HG02623 (cell line): ENCODE results near the gene COG2.
"Not testable (repeated sequence)": the region's sequence is repeated elsewhere in the genome, so short reads cannot be mapped to it uniquely, and the experiment has no call there.

ENCODE experiments used
- ATAC-seq: cut with Tn5 transposase; IDR thresholded peaks from one replicate; pipeline ENCODE4 v1.9.1; 2021; ENCODE audit warnings: moderate library complexity; ENCODE audit not compliant: unreplicated experiment

Gene COG2

DNA sequence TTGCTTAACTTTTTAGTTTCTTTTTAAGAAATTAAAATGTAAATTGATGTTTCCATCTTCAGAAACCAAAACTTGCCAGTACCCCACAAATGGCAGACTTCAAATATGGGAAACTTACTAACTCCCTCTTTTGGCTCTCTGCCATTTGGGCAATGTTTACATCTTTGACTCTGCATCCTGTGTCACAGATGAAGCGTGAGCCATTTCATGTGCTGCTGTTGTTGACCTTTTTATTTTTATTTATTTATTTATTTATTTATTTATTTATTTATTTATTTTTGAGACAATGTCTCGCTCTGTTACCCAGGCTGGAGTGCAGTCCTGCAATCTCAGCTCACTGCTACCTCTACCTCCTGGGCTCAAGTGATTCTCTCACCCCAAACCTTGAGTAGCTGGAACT lies 16.0 kb upstream of the COG2 start:
- ATAC-seq = no peak

DNA sequence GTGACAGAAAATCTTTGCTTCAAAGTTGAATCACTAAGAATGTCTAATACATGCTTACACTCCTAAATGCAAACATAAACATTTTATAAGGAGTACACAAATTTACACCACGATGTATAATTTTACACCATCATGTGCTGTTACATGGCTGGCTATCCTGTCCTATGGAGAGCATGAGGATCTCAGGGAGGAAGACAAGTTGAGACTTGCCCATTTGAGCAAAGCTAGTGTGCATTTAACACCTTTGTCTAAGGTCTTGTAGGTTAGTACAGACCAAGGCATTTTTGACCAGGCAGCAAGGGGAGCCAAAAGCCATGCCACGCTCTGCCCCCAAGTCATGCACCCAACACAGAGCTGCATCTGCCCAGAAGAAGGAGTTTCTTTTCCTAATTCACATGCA lies 14.5 kb upstream of the COG2 start:
- ATAC-seq = no peak

DNA sequence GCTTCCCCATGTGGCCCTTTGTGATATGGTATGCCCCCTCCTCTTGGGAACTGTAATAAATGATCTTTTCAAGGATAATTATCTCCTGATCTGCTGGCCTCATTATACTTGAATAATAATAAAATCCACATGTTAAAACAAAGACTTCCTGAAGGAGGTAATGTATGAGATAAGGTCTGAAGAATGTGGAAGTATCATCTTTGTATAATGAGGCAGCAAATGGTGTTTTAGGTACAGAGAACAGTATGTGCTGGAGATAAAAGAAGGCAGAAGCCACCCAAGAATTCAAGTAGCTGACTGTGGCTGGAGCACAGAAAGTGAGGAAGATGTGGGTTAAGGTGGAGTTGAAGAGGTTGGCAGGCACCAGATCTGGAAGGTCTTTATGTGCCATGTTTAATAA lies 12.8 kb upstream of the COG2 start:
- ATAC-seq = no peak

DNA sequence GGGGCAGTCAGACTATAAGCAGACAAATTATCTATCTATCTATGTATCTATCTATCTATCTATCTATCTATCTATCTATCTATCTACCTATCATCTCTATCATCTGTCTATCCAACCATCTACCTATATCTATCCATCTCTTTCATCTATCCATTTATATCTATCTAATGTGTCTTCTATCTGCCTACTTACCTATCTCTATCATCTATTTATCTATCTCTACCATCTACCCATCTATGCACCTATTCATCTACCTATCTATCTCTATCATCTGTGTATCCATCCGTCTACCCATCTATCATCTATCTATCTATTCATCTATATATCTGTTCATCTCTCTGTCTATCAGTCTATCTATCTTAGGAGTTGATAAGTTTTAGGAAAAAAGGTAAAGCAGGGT lies 10.8 kb upstream of the COG2 start:
- no peak for ATAC-seq

DNA sequence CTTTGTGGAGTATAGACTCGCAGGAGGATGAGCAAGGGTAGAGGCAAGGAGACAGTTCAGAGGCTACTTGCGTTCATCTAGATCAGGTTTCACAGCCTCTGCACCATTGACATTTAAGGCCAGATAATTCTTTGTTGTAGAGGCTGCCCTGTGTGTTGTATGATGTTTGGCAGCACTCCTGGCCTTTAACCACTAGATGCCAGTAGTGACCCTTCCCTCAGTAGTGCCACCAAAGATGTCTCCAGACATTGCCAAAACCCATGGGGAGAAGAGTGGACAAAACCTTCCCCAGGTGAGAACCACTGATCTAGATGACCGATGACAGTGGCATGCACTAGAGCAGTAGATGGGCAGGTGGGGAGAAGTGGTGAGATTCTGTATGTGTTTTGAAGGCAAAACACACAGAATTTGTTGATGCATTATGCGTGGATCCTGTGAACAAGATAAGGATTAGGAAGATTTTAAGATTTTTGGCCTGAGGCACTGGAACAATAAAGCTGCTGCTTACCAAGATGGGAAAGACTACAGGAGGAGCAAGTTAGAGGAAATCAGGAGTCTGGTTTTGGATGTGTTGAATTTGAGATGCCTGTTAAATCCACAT lies 9.9 kb upstream of the COG2 start:
- no peak for ATAC-seq

DNA sequence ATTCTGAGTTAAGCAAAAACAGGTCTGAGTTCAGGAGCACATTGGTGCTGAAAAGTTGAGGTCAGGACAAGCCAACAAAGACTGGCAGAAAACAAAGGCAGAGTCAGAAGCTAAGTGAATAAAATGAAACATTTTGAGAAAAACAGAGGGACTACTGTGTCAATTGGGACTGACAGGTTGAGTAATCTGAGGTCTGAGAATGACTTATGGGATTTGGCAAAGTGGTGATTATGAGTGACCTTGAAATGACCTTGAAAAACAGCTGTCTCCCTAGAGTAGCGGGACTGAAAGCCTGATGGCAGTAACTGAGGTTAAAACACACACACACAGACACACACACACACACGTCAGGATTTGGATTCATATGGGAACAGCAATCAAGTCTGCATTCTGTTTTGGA lies 8.8 kb upstream of the COG2 start:
- no peak for ATAC-seq

DNA sequence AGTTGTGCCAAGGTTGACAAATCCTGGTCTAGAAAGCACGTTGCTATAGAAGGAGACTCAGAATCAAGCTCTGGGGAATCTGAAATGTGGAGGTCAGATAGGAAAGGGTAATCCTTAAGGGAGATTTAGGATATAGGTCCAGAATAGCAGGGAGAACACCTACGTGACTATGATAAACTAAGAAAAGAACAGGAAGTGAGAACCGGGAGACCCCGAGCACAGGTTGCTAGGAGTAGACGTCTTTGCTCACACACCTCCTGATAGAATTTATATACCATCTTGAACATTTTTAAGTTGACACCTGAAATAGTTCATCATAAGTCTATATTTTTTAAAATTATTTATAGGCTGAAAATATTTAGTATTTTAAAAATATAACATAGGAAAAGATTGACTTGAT lies 7.9 kb upstream of the COG2 start:
- no peak for ATAC-seq

DNA sequence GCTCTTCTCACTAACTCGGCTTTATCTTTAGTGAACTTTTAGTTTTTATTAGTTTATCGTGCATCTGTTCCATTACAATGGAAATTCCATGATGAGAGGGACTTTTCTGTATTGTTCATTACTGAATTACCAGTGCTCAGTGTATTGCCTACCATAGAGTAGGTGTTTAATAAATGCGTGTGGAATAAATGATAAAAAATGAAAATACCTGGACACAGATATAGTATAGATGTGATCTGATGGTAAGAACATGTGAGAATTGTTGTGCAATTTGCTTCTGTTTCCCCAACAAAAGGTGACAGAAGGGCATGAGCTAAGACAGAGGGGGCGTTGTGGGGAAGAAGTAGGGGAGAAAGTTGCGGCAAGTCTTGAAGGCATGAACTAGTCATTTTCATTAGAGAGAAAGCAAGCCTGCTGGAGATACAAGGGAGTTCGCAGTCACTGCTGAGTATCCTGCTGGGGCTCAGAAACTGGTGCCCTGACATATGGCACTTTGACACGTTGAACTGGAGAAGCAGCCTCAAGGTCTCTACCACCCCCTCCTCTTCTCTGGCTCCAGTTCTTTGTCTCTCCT lies 5.6 kb upstream of the COG2 start:
- no peak for ATAC-seq

DNA sequence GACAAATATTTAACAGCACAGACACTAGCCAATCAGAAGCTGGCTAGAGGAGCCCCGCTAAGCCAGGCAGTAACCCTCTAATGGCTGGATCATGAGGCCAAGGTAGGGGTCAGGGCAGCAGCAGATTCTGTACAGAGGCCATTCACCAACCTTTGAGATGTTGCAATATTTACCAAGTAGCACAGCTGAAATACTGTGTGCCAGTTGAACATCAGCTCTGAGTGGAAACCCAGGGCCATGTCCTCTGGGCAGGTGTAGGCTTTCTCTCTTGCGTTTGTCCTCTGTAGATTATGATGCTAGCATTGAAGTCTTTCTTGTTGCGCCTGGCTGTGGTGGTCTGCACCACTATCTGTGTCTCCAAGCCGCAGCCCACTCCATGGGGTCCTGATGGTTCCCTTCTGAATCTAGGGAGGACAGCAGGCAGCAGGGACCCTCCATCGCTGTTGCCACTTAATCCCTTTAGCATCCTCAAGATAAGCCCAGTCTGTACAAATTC lies 2.5 kb upstream of the COG2 start:
- no peak for ATAC-seq

DNA sequence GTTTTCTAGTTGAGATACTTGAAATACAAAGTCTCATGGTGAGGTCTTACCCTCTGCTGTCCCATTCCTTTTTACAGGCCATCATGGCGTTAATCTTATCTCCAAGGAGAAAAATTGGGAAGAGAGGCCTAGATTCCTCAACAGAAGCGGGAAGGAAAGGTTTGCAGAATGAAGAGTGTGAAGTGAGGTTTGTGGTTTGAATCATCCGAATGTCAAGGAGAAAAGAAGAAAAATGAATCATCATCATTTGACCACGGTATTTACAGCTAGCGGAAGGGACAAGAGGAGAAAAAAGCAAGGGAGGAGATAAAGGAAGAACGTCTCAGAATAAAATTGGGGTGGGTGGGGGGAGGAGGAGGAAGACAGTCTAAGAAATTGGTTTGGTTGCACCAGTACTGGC lies 935 bp upstream of the COG2 start:
- no peak for ATAC-seq

DNA sequence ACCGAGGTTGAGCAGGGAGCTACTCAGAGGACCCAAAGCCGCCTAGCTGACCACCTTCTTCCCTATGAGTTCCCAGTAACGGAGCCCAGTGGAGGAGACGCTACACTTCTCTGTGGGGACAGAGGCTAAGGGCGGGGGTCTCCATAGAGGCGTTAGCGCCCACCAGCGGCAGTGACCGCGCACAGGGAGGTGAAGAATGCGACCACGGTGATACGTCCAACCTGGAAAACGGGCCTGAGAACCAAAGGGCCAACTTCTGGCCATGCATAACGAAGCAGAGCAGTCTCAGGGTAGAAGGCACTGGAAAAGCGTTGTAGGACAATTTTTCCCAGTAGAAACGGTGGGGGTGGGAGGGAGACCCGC lies 400 bp upstream of the COG2 start:
- no peak for ATAC-seq

DNA sequence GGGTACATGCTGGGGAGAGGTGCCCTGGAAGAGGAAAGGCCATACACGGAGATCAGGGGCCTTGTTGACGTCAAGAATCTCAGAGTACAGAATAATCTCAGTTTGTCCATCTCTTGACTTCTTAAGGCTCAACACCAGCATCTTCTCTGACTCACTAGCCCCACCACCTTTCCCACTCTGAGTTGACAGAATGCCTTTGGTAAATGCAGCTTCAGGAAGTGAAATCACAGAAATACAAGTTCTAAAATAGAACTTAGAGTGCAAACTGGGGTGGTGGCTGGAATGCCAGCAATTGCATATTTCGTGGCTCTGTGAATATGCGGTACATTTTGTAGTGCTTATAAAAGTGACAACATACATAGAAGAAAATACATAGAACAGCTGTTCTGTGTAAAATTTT lies 1.6 kb downstream of the COG2 start:
- ATAC-seq = no peak

DNA sequence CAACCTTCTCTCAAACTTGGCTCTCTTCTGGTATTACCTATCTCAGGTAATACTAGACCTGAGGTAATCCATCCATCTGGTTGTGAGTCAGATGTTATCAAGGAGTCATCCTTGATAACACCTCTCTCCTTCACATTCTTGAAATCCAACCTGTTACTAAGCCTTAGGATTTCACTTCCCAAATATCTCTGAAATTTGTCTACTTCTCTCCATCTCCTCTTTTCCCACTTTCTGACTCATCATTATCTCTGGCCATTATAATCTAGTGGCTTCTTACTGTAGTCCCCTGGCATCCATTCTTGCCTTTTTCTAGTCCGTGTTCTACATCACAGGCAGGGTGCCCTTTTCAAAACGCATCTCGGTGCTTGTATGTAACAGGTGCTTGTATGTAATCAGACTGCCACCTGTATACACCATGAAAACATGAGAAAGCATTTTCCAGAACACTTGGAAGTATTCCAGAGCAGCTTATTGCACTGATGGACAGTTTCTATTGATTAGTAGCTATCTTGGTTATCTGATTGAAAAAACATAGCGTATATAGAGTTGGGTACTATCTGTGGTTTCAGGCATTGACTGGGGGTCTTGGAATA lies 4.5 kb downstream of the COG2 start:
- no peak for ATAC-seq

DNA sequence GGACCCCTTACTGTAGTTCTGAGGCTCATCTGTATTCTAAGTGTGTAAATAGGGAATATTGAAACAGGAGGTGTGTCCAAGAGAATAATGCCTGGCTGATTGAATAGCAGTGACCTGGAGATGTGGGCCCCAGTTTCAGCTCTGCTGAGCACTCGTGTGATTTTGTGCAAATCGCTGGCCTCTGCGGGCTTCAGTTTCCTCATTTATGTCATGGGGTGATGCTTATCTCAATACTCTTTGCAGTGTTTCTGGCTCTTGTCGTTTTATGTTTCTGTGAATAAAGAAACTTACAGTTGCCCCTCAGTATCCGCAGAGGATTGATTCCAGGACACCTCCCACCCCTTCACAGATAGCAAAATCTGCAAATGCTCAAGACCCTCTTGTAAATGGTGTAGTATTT lies 5.0 kb downstream of the COG2 start:
- no peak for ATAC-seq

DNA sequence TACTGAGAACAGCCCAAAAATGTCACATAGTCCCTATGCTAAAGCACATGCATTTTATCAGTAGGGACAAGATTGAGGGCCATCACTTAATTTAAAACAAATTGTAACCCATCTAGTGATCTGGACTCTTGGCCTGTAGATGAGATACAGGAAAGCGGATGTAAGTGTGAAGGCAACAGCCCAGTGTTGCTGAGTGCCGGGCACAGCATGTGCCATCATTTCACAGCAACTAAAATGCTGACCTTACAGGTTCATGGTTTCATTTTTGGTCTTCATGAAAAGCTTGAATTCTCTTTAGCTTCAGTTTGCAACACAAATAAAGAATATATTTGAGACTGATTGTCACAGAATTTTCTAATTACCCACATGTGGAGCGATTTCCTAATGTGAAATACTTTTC lies 5.8 kb downstream of the COG2 start:
- ATAC-seq = no peak

DNA sequence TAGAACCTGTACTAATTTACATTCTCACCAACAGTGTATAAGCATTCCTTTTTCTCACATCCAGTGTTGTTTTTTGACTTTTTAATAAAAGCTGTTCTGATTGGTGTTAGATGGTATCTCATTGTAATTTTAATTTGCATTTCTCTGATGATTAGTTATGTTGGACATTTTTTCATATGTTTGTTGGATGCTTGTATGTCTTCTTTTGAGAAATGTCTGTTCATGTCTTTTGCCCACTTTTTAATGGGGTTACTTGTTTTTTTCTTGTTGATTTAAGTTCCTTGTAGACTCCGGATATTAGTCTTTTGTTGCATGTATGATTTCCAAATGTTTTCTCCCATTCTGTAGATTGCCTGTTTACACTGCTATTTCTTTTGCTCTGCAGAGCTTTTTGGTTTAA lies 8.0 kb downstream of the COG2 start:
- ATAC-seq = no peak

DNA sequence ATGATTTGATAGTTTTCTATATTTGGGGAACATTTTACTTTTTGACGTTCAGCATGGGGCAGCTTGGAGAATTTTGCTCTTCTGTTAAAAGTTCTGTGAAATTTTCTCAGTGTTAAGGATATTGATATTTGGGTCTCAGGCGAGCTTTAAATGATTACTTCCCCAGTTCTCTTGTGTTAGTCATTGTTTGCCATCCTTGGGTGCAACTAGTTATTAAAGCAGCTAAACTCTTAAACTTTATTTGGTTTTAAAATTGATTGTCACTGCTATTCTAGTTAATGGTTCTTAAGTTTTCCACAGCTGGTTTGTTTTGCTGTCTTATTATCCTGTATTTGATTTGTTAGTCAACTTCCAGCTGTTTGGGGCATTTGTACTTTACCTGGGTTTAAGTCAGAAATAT lies 9.0 kb downstream of the COG2 start:
- no peak for ATAC-seq

DNA sequence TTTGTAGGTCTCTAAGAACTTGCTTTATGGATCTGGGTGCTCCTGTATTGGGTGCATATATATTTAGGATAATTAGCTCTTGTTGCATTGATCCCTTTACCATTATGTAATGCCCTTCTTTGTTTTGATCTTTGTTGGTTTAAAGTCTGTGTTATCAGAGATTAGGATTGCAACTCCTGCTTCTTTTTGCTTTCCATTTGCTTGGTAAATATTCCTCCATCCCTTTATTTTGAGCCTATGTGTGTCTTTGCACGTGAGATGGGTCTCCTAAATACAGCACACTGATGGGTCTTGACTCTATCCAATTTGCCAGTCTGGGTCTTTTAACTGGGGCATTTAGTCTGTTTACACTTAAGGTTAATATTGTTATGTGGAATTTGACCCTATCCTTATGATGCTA lies 14.4 kb downstream of the COG2 start:
- ATAC-seq = not testable (repeated sequence)

DNA sequence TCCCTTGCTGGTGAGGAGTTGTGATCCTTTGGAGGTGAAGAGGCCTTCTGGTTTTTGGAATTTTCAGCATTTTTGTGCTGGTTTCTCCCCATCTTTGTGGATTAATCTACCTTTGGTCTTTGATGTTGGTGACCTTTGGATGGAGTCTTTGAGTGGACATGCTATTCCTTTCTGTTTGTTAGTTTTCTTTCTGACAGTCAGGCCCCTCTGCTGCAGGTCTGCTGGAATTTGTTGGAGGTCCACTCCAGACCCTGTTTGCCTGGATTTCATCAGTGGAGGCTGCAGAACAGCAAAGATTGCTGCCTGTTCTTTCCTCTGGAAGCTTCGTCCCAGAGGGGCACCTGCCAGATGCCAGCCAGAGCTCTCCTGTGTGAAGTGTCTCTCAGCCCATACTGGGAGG lies 15.8 kb downstream of the COG2 start:
- not testable (repeated sequence) for ATAC-seq

DNA sequence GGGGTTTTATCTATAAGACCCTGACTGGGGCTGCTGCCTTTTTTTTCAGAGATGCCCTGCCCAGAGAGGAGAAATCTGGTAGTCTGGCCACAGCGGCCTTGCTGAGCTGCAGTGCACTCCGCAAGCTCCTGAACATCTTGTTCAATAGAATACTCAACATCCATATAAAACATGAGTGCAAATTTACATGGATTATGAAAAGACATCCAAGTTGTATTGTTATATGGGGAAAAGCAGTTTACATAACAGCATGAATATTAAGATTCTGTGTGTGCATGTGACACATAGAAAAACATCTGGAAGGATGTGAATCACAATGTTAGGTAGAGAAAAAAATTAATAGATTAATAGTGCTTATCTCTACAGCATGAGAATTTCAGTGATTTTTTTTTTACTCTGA lies 16.4 kb downstream of the COG2 start:
- ATAC-seq = no peak

DNA sequence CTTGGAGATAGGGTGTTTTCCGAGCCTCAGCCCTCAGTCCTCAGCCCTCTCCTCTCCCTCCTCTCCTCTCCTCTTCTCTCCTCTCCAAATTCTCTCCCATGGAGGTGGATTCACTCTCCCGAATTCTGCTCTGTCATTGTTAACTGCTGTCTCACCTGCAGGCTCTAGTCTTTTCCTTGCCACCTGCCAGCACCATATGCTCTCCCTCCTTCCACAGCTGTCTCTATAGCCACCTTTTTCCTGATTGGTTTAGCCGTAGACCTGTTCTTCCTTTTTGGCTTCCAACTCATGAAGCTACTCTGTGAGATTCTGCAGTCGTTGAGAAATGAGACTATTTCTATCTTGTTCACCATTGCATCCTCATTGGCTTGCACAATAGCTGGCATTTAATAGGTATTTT lies 19.7 kb downstream of the COG2 start:
- ATAC-seq = no peak

DNA sequence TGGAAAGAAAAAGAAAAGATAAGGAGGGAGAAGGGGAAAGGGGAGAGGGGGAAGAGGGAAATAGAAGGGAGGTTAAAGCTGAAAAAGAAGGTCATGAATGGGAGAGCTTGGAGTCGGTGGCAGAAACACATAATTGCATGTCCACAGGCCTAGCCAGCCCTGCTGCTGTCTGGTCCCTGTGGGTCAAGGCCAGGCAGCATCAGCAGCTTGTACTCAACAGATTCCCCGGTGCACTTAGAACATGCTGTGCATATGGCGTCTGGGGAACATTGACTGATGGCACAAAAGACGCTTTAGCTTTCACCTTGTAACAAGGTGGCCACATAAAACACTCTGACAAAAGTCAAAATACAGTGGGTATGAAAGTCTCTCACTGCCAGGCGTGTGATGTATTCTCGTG lies 25.9 kb downstream of the COG2 start:
- no peak for ATAC-seq

DNA sequence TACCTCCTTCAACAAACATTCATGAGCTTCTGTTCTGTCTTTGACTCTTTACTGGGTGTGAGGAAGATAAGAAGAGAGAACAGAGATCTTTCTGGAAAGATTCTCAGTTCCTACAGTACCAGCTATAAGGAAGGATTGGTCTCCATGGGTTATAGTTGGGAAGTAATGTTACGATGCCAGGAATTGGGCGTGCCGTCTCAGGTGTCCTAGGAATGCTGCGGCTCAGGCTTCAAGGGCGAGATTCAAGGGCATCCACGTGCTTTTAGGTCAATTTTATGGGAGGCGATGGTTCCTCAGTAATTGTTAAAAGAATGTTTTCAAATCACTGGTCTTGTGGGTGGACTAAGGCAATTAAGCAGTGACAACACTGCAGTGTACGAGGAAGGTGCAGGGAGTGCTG lies 27.3 kb downstream of the COG2 start:
- no peak for ATAC-seq
